Effector memory CD8-positive, alpha-beta T cell (primary cell): ENCODE data around the gene TPGS2.
A peak's percentile ranks its signal among the peaks of the same experiment; 100 is the strongest.

Source experiments
- ATAC-seq: fragments of 150-1000 bp; cut with Tn5 transposase; replicated peaks from 2 replicates; pipeline ENCODE4 v1.10.0; 2021; ENCODE audit warnings: mild to moderate bottlenecking, moderate library complexity
- DNase-seq, 3 experiments: peaks; one replicate each; pipeline ENCODE4 v3.0.0; 2021
- H3K27ac Mint-ChIP-seq, 2 donors: one replicate each; pipeline ENCODE4 v1.8.0; 2022; ENCODE audit warnings: mild to moderate bottlenecking in 2 of 2, mixed read lengths in 2 of 2, moderate library complexity in 2 of 2
- H3K27me3 Mint-ChIP-seq, 2 donors: one replicate each; pipeline ENCODE4 v1.8.0; 2022; ENCODE audit warnings: mixed read lengths in 2 of 2
- H3K36me3 Mint-ChIP-seq: one replicate; pipeline ENCODE4 v1.8.0; 2022; ENCODE audit warnings: mild to moderate bottlenecking, moderate library complexity, mixed read lengths; ENCODE audit not compliant: insufficient read depth
- H3K4me1 Mint-ChIP-seq, 2 donors: one replicate each; pipeline ENCODE4 v1.8.0; 2022; ENCODE audit warnings: low read depth in 2 of 2, mixed read lengths in 2 of 2
- H3K4me3 Mint-ChIP-seq, 2 donors: one replicate each; pipeline ENCODE4 v1.8.0; 2022; ENCODE audit warnings: mild to moderate bottlenecking in 2 of 2, mixed read lengths in 2 of 2, moderate library complexity in 2 of 2
- H3K9me3 Mint-ChIP-seq, 2 donors: one replicate each; pipeline ENCODE4 v1.8.0; 2022; ENCODE audit warnings: mixed read lengths in 2 of 2

The TPGS2 gene

GRCh38 chr18:36814994-36815393 lies 13.8 kb downstream of the TPGS2 start:
- Mint-ChIP-seq H3K4me1 (peaks cover 8 to 9% of the 10 kb centered on the region in 2 donors), H3K27me3 (no peaks in the 10 kb centered on the region), H3K9me3 (no peaks in the 10 kb centered on the region), H3K4me3 (no peak overlapping the region), H3K36me3 (peaks cover 19% of the 10 kb centered on the region), H3K27ac (peak overlapping the region in 1 of 2 donors; percentile 59)
- ATAC-seq = no peak
- DNase-seq = no peak

- DNase-seq (no peak), ATAC-seq (no peak)
- Mint-ChIP-seq H3K4me1 (peaks cover 9% of the 10 kb centered on the region in 2 donors), H3K27ac (peak overlapping the region; percentile 49 to 77), H3K9me3 (no peaks in the 10 kb centered on the region), H3K27me3 (no peaks in the 10 kb centered on the region), H3K4me3 (no peak overlapping the region), H3K36me3 (peaks cover 19% of the 10 kb centered on the region)
Measured at GRCh38 chr18:36813824-36814223, 15.0 kb downstream of the TPGS2 start.

GRCh38 chr18:36813101-36813775 lies 15.6 kb downstream of the TPGS2 start:
- Mint-ChIP-seq H3K36me3 (peaks cover 19% of the 10 kb centered on the region), H3K27ac (peak overlapping the region; percentile 49 to 77), H3K4me3 (no peak overlapping the region), H3K4me1 (peaks cover 9% of the 10 kb centered on the region in 2 donors), H3K9me3 (no peaks in the 10 kb centered on the region), H3K27me3 (no peaks in the 10 kb centered on the region)
- DNase-seq = no peak
- ATAC-seq = no peak

GRCh38 chr18:36812678-36813077 lies 16.1 kb downstream of the TPGS2 start:
- no peak for DNase-seq
- Mint-ChIP-seq H3K4me3 (no peak overlapping the region), H3K27ac (no peak overlapping the region), H3K9me3 (no peaks in the 10 kb centered on the region), H3K36me3 (peaks cover 25% of the 10 kb centered on the region), H3K4me1 (peaks cover 9 to 13% of the 10 kb centered on the region in 2 donors), H3K27me3 (no peaks in the 10 kb centered on the region)
- ATAC-seq = no peak

GRCh38 chr18:36811955-36812354 lies 16.8 kb downstream of the TPGS2 start:
- peaks cover 9 to 13% of the 10 kb centered on the region in 2 donors for H3K4me1 Mint-ChIP-seq
- no peak overlapping the region for H3K27ac Mint-ChIP-seq
- H3K4me3 Mint-ChIP-seq = no peak overlapping the region
- no peaks in the 10 kb centered on the region for H3K27me3 Mint-ChIP-seq
- peaks cover 30% of the 10 kb centered on the region for H3K36me3 Mint-ChIP-seq
- ATAC-seq (no peak), DNase-seq (no peak)
- H3K9me3 Mint-ChIP-seq = no peaks in the 10 kb centered on the region

- ATAC-seq (no peak), DNase-seq (no peak)
- no peaks in the 10 kb centered on the region for H3K27me3 Mint-ChIP-seq
- H3K36me3 Mint-ChIP-seq = peaks cover 30% of the 10 kb centered on the region
- peaks cover 9 to 13% of the 10 kb centered on the region in 2 donors for H3K4me1 Mint-ChIP-seq
- no peaks in the 10 kb centered on the region for H3K9me3 Mint-ChIP-seq
- H3K27ac Mint-ChIP-seq = no peak overlapping the region
- no peak overlapping the region for H3K4me3 Mint-ChIP-seq
Measured at GRCh38 chr18:36811430-36811829, 17.4 kb downstream of the TPGS2 start.

GRCh38 chr18:36809590-36810381 lies 19.0 kb downstream of the TPGS2 start:
- DNase-seq = peak; percentile 27 to 32 (median 27)
- peaks cover 9 to 11% of the 10 kb centered on the region in 2 donors for H3K4me1 Mint-ChIP-seq
- H3K4me3 Mint-ChIP-seq = no peak overlapping the region
- H3K27ac Mint-ChIP-seq = no peak overlapping the region
- H3K9me3 Mint-ChIP-seq = no peaks in the 10 kb centered on the region
- H3K36me3 Mint-ChIP-seq = peaks cover 32% of the 10 kb centered on the region
- ATAC-seq = peak; percentile 99
- no peaks in the 10 kb centered on the region for H3K27me3 Mint-ChIP-seq

GRCh38 chr18:36808681-36809080 lies 20.1 kb downstream of the TPGS2 start:
- Mint-ChIP-seq H3K4me3 (no peak overlapping the region), H3K27me3 (no peaks in the 10 kb centered on the region), H3K27ac (no peak overlapping the region), H3K9me3 (no peaks in the 10 kb centered on the region), H3K4me1 (peaks cover 4 to 11% of the 10 kb centered on the region in 2 donors), H3K36me3 (peaks cover 38% of the 10 kb centered on the region)
- no peak for DNase-seq
- no peak for ATAC-seq

GRCh38 chr18:36805105-36805504 lies 23.7 kb downstream of the TPGS2 start:
- Mint-ChIP-seq H3K9me3 (no peaks in the 10 kb centered on the region), H3K4me1 (peaks cover 0 to 6% of the 10 kb centered on the region in 2 donors), H3K4me3 (no peak overlapping the region), H3K27ac (no peak overlapping the region), H3K36me3 (peaks cover 53% of the 10 kb centered on the region), H3K27me3 (no peaks in the 10 kb centered on the region)
- no peak for DNase-seq
- ATAC-seq = no peak

GRCh38 chr18:36798738-36799473 lies 29.9 kb downstream of the TPGS2 start:
- no peak for DNase-seq
- Mint-ChIP-seq H3K4me1 (peaks cover 0 to 2% of the 10 kb centered on the region in 2 donors), H3K4me3 (no peak overlapping the region), H3K36me3 (peaks cover 41% of the 10 kb centered on the region), H3K27ac (peak overlapping the region in 1 of 2 donors; percentile 26), H3K9me3 (no peaks in the 10 kb centered on the region), H3K27me3 (no peaks in the 10 kb centered on the region)
- ATAC-seq = no peak

- Mint-ChIP-seq H3K4me1 (peaks cover 0 to 2% of the 10 kb centered on the region in 2 donors), H3K27ac (no peak overlapping the region), H3K27me3 (no peaks in the 10 kb centered on the region), H3K4me3 (no peak overlapping the region), H3K9me3 (no peaks in the 10 kb centered on the region), H3K36me3 (peaks cover 28% of the 10 kb centered on the region)
- no peak for ATAC-seq
- DNase-seq = no peak
Measured at GRCh38 chr18:36792634-36793283, 36.0 kb downstream of the TPGS2 start.

- Mint-ChIP-seq H3K4me3 (no peak overlapping the region), H3K27me3 (no peaks in the 10 kb centered on the region), H3K9me3 (no peaks in the 10 kb centered on the region), H3K36me3 (peaks cover 14% of the 10 kb centered on the region), H3K27ac (no peak overlapping the region), H3K4me1 (no peaks in the 10 kb centered on the region)
- ATAC-seq = no peak
- DNase-seq = no peak
Measured at GRCh38 chr18:36786686-36787085, 42.1 kb downstream of the TPGS2 start.

GRCh38 chr18:36783792-36784191 lies 45.0 kb downstream of the TPGS2 start:
- H3K4me1 Mint-ChIP-seq = no peaks in the 10 kb centered on the region
- no peak for ATAC-seq
- no peaks in the 10 kb centered on the region for H3K27me3 Mint-ChIP-seq
- no peak for DNase-seq
- H3K4me3 Mint-ChIP-seq = no peak overlapping the region
- no peaks in the 10 kb centered on the region for H3K9me3 Mint-ChIP-seq
- no peak overlapping the region for H3K27ac Mint-ChIP-seq
- H3K36me3 Mint-ChIP-seq = peaks cover 13% of the 10 kb centered on the region
